ENCODE measurements around the gene PIEZO2. TPM values are rescaled to one million over a fixed set of nuclear protein-coding genes. Genes with fewer than 3 reads are reported as not detected.

The PIEZO2 gene
- total RNA-seq, 1 experiment from 2014 or later: 0.57 TPM

DNA sequence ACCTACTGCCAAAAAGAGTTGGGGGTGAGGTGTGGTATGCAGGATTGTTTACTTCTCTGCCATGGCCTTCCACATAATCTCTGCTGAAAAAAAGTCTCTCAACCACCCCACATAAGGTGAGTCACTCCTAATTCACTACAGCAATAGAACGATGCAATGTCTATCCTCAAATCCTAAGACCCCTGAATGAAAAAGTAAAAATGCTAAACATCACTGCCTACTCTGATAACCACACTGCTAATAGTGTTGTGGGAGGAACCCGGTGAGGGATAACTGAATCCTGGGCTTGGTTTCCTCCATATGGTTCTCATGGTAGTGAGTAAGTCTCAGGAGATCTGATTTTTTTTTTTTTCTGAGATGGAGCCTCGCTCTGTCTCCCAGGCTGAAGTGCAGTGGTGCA, 252.5 kb downstream of the PIEZO2 start:
- Histone ChIP-seq H3K27ac (ENCODE audit: low read length) (no peak overlapping the region), H3K4me1 (ENCODE audit: control insufficient read depth, insufficient read depth, low read length) (no peaks in the 10 kb centered on the region), H3K4me3 (ENCODE audit: low read depth in 2 of 2, low read length in 2 of 2) (no peak overlapping the region), H3K9me3 (ENCODE audit: control insufficient read depth, insufficient read depth, low read depth, low read length) (no peaks in the 10 kb centered on the region), H3K27me3 (ENCODE audit: control insufficient read depth, insufficient read depth, low read length) (no peaks in the 10 kb centered on the region), H3K36me3 (ENCODE audit: control insufficient read depth, insufficient read depth, low read length) (no peaks in the 10 kb centered on the region)
- no TSS peak for BruUV-seq (replicated peaks)
- DNase-seq (ENCODE audit: low read depth, low spot score): no peak
- in situ Hi-C loops (cut with HindIII; ENCODE audit: low pct_unique_long_range_greater_than_20kb, low sequenced_read_pairs): no loop called here
- intact Hi-C loops (cut with micrococcal nuclease; ENCODE audit: unreplicated experiment): no loop called here
- CTCF ChIA-PET: no interaction called here
- TF ChIP-seq TCF7L2 (IDR thresholded peaks at IDR 0.05; ENCODE audit: low read depth, low read length) (no peak), POLR2AphosphoS5 (IDR thresholded peaks at IDR 0.05; ENCODE audit: low read depth, low read length) (no peak), SIN3A (IDR thresholded peaks at IDR 0.05; ENCODE audit: borderline replicate concordance, insufficient read depth, low read depth, low read length) (no peak)
- TF ChIP-seq, protein P1, sequence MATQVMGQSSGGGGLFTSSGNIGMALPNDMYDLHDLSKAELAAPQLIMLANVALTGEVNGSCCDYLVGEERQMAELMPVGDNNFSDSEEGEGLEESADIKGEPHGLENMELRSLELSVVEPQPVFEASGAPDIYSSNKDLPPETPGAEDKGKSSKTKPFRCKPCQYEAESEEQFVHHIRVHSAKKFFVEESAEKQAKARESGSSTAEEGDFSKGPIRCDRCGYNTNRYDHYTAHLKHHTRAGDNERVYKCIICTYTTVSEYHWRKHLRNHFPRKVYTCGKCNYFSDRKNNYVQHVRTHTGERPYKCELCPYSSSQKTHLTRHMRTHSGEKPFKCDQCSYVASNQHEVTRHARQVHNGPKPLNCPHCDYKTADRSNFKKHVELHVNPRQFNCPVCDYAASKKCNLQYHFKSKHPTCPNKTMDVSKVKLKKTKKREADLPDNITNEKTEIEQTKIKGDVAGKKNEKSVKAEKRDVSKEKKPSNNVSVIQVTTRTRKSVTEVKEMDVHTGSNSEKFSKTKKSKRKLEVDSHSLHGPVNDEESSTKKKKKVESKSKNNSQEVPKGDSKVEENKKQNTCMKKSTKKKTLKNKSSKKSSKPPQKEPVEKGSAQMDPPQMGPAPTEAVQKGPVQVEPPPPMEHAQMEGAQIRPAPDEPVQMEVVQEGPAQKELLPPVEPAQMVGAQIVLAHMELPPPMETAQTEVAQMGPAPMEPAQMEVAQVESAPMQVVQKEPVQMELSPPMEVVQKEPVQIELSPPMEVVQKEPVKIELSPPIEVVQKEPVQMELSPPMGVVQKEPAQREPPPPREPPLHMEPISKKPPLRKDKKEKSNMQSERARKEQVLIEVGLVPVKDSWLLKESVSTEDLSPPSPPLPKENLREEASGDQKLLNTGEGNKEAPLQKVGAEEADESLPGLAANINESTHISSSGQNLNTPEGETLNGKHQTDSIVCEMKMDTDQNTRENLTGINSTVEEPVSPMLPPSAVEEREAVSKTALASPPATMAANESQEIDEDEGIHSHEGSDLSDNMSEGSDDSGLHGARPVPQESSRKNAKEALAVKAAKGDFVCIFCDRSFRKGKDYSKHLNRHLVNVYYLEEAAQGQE (IDR thresholded peaks at IDR 0.05; ENCODE audit: insufficient read depth in 1 of 2, low read depth in 2 of 2, low read length in 1 of 2): no peak
- TF ChIP-seq, protein P2, sequence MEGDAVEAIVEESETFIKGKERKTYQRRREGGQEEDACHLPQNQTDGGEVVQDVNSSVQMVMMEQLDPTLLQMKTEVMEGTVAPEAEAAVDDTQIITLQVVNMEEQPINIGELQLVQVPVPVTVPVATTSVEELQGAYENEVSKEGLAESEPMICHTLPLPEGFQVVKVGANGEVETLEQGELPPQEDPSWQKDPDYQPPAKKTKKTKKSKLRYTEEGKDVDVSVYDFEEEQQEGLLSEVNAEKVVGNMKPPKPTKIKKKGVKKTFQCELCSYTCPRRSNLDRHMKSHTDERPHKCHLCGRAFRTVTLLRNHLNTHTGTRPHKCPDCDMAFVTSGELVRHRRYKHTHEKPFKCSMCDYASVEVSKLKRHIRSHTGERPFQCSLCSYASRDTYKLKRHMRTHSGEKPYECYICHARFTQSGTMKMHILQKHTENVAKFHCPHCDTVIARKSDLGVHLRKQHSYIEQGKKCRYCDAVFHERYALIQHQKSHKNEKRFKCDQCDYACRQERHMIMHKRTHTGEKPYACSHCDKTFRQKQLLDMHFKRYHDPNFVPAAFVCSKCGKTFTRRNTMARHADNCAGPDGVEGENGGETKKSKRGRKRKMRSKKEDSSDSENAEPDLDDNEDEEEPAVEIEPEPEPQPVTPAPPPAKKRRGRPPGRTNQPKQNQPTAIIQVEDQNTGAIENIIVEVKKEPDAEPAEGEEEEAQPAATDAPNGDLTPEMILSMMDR (IDR thresholded peaks at IDR 0.05): no peak
- POLR2A ChIA-PET: no interaction called here
- ATAC-seq: no peak

DNA sequence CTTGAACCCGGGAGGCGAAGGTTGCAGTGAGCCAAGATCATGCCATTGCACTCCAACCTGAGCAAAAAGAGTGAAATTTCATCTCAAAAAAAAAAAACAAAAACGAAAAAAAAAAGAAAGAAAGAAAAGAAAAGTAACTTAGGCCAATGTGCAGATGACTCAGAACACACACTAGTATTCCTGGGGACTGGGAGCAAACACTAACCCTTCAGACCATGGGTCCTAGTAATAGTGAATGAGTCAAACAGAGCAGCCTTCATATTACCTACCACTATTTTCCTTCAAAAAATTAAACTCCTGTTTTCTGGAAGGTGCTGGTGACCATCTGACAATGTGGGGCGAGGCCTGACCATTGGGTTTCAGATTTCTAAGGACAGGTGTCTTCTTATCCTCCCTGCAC, 253.4 kb downstream of the PIEZO2 start:
- ChIA-PET CTCF (no interaction called here), POLR2A (no interaction called here)
- Histone ChIP-seq H3K36me3 (ENCODE audit: control insufficient read depth, insufficient read depth, low read length) (no peaks in the 10 kb centered on the region), H3K4me3 (ENCODE audit: low read depth in 2 of 2, low read length in 2 of 2) (no peak overlapping the region), H3K9me3 (ENCODE audit: control insufficient read depth, insufficient read depth, low read depth, low read length) (no peaks in the 10 kb centered on the region), H3K27me3 (ENCODE audit: control insufficient read depth, insufficient read depth, low read length) (no peaks in the 10 kb centered on the region), H3K4me1 (ENCODE audit: control insufficient read depth, insufficient read depth, low read length) (no peaks in the 10 kb centered on the region), H3K27ac (ENCODE audit: low read length) (no peak overlapping the region)
- intact Hi-C loops (cut with micrococcal nuclease; ENCODE audit: unreplicated experiment) (no loop called here), in situ Hi-C loops (cut with HindIII; ENCODE audit: low pct_unique_long_range_greater_than_20kb, low sequenced_read_pairs) (no loop called here)
- DNase-seq (ENCODE audit: low read depth, low spot score) (no peak), ATAC-seq (no peak)
- no TSS peak for BruUV-seq (replicated peaks)
- TF ChIP-seq TCF7L2 (IDR thresholded peaks at IDR 0.05; ENCODE audit: low read depth, low read length): no peak
- TF ChIP-seq, protein P2 (IDR thresholded peaks at IDR 0.05): no peak
- no peak for TF ChIP-seq POLR2AphosphoS5 (IDR thresholded peaks at IDR 0.05; ENCODE audit: low read depth, low read length)
- TF ChIP-seq SIN3A (IDR thresholded peaks at IDR 0.05; ENCODE audit: borderline replicate concordance, insufficient read depth, low read depth, low read length): no peak
- TF ChIP-seq, protein P1 (IDR thresholded peaks at IDR 0.05; ENCODE audit: insufficient read depth in 1 of 2, low read depth in 2 of 2, low read length in 1 of 2): no peak

Data from Panc1 (cell line).